ENCODE data around the gene ABCC1.

Gene ABCC1

DNA sequence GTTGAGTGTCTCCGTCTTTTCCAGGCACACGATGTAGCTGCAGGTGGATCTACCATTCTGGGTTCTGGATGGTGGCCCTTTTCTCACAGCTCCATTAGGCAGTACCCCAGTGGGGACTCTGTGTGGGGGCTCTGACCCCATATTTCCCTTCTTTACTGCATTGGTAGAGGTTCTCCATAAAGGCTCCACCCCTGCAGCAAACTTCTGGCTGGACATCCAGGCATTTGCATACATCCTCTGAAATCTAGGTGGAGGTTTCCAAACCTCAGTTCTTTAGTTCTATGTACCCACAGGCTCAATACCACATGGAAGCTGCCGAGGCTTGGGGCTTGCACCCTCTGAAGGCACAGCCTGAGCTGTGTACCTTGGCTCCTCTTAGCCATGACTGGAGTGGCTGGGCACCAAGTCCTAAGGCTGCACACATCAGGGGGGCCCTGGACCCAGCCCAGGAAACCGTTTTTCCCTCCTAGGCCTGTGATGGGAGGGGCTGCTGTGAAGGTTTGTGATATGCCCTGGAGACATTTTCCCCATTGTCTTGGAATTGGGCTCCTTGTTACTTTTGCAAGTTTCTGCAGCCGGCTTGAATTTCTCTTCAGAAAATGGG lies 14.0 kb downstream of the ABCC1 start:
- Histone ChIP-seq H3K4me1 (ENCODE audit: insufficient read depth, low read length, poor library complexity, severe bottlenecking) (peaks cover 28% of the 10 kb centered on the region), H3K27me3 (ENCODE audit: insufficient read depth, low read length, poor library complexity, severe bottlenecking) (no peaks in the 10 kb centered on the region), H4K20me1 (ENCODE audit: insufficient read depth, low read length, poor library complexity, severe bottlenecking) (peaks cover 5% of the 10 kb centered on the region), H3K9me3 (ENCODE audit: insufficient read depth, low read depth, low read length) (peaks cover 5% of the 10 kb centered on the region; the same call in 1 of the 2 replicates), H3K4me2 (ENCODE audit: low read depth, low read length, poor library complexity, severe bottlenecking) (no peak overlapping the region), H3K9me2 (replicated peaks; ENCODE audit: low read depth, low read length) (no peaks in the 10 kb centered on the region), H3K36me3 (ENCODE audit: insufficient read depth, low read length) (0 out of 2 replicates have a peak, but pooled peaks cover 5% of the 10 kb centered on the region), H3K9ac (ENCODE audit: low read depth, low read length, poor library complexity, severe bottlenecking) (no peak overlapping the region), H3K4me3 (ENCODE audit: low read length, poor library complexity, severe bottlenecking) (no peak overlapping the region), H3K79me2 (ENCODE audit: insufficient read depth, low read length) (peaks cover 92% of the 10 kb centered on the region), H3F3A (ENCODE audit: low read depth) (peaks cover 18% of the 10 kb centered on the region; the same call in 1 of the 2 replicates), H2AFZ (ENCODE audit: low read length) (no peak overlapping the region)
- no peak for TF ChIP-seq EZH2phosphoT487 (IDR thresholded peaks at IDR 0.05; ENCODE audit: borderline replicate concordance)
- TF ChIP-seq, protein P1, sequence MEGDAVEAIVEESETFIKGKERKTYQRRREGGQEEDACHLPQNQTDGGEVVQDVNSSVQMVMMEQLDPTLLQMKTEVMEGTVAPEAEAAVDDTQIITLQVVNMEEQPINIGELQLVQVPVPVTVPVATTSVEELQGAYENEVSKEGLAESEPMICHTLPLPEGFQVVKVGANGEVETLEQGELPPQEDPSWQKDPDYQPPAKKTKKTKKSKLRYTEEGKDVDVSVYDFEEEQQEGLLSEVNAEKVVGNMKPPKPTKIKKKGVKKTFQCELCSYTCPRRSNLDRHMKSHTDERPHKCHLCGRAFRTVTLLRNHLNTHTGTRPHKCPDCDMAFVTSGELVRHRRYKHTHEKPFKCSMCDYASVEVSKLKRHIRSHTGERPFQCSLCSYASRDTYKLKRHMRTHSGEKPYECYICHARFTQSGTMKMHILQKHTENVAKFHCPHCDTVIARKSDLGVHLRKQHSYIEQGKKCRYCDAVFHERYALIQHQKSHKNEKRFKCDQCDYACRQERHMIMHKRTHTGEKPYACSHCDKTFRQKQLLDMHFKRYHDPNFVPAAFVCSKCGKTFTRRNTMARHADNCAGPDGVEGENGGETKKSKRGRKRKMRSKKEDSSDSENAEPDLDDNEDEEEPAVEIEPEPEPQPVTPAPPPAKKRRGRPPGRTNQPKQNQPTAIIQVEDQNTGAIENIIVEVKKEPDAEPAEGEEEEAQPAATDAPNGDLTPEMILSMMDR (conservative IDR thresholded peaks at IDR 0.05; ENCODE audit: low read length) = no peak

DNA sequence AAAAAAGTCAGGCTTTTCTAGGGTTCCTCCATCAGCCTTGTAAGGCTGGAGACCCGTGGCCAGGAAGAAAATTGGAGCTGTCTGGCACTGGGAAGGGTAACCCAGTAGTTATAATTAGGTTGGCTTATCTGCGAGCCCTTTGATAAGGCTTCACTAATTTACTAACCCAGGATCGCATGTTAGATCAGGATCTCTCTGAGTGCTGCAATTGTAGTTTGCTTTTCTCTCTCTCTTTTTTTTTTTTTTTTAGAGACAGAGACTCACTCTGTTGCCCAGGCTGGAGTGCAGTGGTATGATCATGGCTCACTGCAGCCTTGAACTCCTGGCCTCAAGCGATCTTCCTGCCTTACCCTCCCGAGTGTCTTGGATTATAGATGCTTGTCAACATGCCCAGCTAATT lies 17.0 kb downstream of the ABCC1 start:
- peaks cover 7% of the 10 kb centered on the region; the same call in 1 of the 2 replicates for H3F3A ChIP-seq (ENCODE audit: low read depth)
- H2AFZ ChIP-seq (ENCODE audit: low read length) = no peak overlapping the region
- no peak overlapping the region for H3K4me3 ChIP-seq (ENCODE audit: low read length, poor library complexity, severe bottlenecking)
- peaks cover 3% of the 10 kb centered on the region for H4K20me1 ChIP-seq (ENCODE audit: insufficient read depth, low read length, poor library complexity, severe bottlenecking)
- H3K4me2 ChIP-seq (ENCODE audit: low read depth, low read length, poor library complexity, severe bottlenecking) = no peak overlapping the region
- no peaks in the 10 kb centered on the region for H3K9me2 ChIP-seq (replicated peaks; ENCODE audit: low read depth, low read length)
- peaks cover 96% of the 10 kb centered on the region for H3K79me2 ChIP-seq (ENCODE audit: insufficient read depth, low read length)
- H3K9me3 ChIP-seq (ENCODE audit: insufficient read depth, low read depth, low read length) = peaks cover 5% of the 10 kb centered on the region; the same call in 1 of the 2 replicates
- TF ChIP-seq, protein P1 (conservative IDR thresholded peaks at IDR 0.05; ENCODE audit: low read length) = no peak
- TF ChIP-seq EZH2phosphoT487 (IDR thresholded peaks at IDR 0.05; ENCODE audit: borderline replicate concordance) = no peak
- H3K36me3 ChIP-seq (ENCODE audit: insufficient read depth, low read length) = peaks cover 21% of the 10 kb centered on the region
- H3K4me1 ChIP-seq (ENCODE audit: insufficient read depth, low read length, poor library complexity, severe bottlenecking) = peaks cover 5% of the 10 kb centered on the region
- no peaks in the 10 kb centered on the region for H3K27me3 ChIP-seq (ENCODE audit: insufficient read depth, low read length, poor library complexity, severe bottlenecking)
- no peak overlapping the region for H3K9ac ChIP-seq (ENCODE audit: low read depth, low read length, poor library complexity, severe bottlenecking)

DNA sequence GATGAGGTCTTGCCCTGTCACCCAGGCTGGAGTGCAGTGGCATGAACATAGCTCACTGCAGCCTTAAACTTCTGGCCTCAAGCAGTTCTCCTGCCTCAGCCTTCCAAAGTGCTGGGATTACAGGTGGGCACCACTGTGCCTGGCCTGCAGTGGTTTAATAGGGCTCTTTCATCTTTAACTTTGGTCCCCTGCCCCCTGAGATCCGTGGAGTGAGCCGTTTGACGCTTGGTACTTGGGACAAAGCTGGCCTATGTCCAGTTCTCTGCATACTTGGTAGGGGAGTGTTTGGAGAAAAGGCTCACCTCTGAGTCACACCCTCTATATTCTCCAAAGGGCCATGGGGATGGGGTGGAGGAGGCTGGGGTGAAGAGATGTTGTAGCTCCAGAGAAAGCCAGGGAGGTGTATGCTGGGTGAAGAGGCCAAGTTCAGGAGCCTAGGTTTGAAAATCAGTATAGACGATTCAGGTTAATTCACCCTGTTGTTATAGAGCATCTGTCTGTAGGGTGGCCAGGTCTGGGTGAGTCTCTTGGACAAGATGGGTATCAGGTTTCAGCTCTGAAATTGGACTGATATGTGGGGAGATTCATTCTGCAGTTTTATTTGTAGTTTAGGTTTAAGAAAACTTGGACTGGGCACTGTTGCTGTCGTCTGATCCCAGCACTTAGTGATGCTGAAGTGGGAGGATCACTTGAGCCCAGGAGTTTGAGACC lies 17.6 kb downstream of the ABCC1 start:
- Histone ChIP-seq H3K4me2 (ENCODE audit: low read depth, low read length, poor library complexity, severe bottlenecking) (no peak overlapping the region), H3K4me1 (ENCODE audit: insufficient read depth, low read length, poor library complexity, severe bottlenecking) (no peaks in the 10 kb centered on the region), H3F3A (ENCODE audit: low read depth) (0 out of 2 replicates have a peak, but pooled peaks cover 2% of the 10 kb centered on the region), H3K36me3 (ENCODE audit: insufficient read depth, low read length) (peaks cover 22% of the 10 kb centered on the region), H3K9ac (ENCODE audit: low read depth, low read length, poor library complexity, severe bottlenecking) (no peak overlapping the region), H3K9me3 (ENCODE audit: insufficient read depth, low read depth, low read length) (peaks cover 5% of the 10 kb centered on the region; the same call in 1 of the 2 replicates), H3K4me3 (ENCODE audit: low read length, poor library complexity, severe bottlenecking) (no peak overlapping the region), H3K79me2 (ENCODE audit: insufficient read depth, low read length) (peaks cover 96% of the 10 kb centered on the region), H4K20me1 (ENCODE audit: insufficient read depth, low read length, poor library complexity, severe bottlenecking) (peaks cover under 1% of the 10 kb centered on the region), H3K9me2 (replicated peaks; ENCODE audit: low read depth, low read length) (no peaks in the 10 kb centered on the region), H2AFZ (ENCODE audit: low read length) (no peak overlapping the region), H3K27me3 (ENCODE audit: insufficient read depth, low read length, poor library complexity, severe bottlenecking) (no peaks in the 10 kb centered on the region)
- no peak for TF ChIP-seq EZH2phosphoT487 (IDR thresholded peaks at IDR 0.05; ENCODE audit: borderline replicate concordance)
- TF ChIP-seq, protein P1 (conservative IDR thresholded peaks at IDR 0.05; ENCODE audit: low read length) = no peak

Measured in Loucy (cell line).